ENCODE results near the gene XRRA1.

The XRRA1 gene

GRCh38 chr11:74824285-74824982 is 124.5 kb downstream of the XRRA1 start:
- DNase-seq: no peak

- no peak for DNase-seq
These were observed 126.7 kb downstream of the XRRA1 start for GRCh38 chr11:74822170-74822569.

GRCh38 chr11:74820763-74821162 is 128.1 kb downstream of the XRRA1 start:
- no peak for DNase-seq

- no peak for DNase-seq
These were observed 129.5 kb downstream of the XRRA1 start for GRCh38 chr11:74819400-74819799.

GRCh38 chr11:74818283-74818946 is 130.5 kb downstream of the XRRA1 start:
- DNase-seq: no peak

- DNase-seq: no peak
These were observed 132.2 kb downstream of the XRRA1 start for GRCh38 chr11:74816664-74817063.

GRCh38 chr11:74815966-74816365 is 132.9 kb downstream of the XRRA1 start:
- DNase-seq: no peak

GRCh38 chr11:74809801-74810200 is 139.1 kb downstream of the XRRA1 start:
- DNase-seq: no peak

GRCh38 chr11:74806267-74806666 is 142.6 kb downstream of the XRRA1 start:
- no peak for DNase-seq

GRCh38 chr11:74791333-74792100 is 157.4 kb downstream of the XRRA1 start:
- no peak for DNase-seq
